Neural progenitor cell (in vitro differentiated cells): ENCODE results near the gene ZHX3.
"Not testable (repeated sequence)": the region's sequence is repeated elsewhere in the genome, so short reads cannot be mapped to it uniquely, and the experiment has no call there.

ENCODE experiments used
- EZH2 ChIP-seq: fragments of 200-600 bp; sonication (generic); IDR thresholded peaks from 2 replicates; pipeline ENCODE4 v1.6.1; 2017; ENCODE audit warnings: antibody characterized with exemption, mild to moderate bottlenecking, moderate library complexity
- EZH2phosphoT487 ChIP-seq: fragments of 200-600 bp; sonication (generic); IDR thresholded peaks from 2 replicates; pipeline ENCODE4 v1.6.1; 2017; ENCODE audit warnings: antibody characterized with exemption
- TF ChIP-seq, protein P1 (sequence below): fragments of 200-600 bp; sonication (generic); IDR thresholded peaks from 2 replicates; pipeline ENCODE4 v1.5.1; 2017; ENCODE audit warnings: antibody characterized with exemption, mild to moderate bottlenecking

DNA sequence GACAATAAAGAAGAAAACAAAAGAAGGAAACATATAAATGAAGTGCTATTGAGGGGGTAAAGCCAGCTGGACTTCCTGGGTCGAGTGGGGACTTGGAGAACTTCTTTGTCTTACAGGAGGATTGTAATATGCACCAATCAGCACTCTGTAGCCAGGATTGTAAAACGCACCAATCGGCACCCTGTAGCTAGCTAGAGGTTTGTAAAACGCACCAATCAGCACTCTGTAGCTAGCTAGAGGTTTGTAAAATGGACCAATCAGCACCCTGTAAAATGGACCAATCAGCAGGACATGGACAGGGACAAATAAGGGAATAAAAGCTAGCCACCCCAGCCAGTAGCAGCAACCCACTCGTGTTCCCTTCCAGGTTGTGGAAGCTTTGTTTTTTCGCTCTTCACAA, 5.5 kb downstream of the ZHX3 start:
- TF ChIP-seq, protein P1, sequence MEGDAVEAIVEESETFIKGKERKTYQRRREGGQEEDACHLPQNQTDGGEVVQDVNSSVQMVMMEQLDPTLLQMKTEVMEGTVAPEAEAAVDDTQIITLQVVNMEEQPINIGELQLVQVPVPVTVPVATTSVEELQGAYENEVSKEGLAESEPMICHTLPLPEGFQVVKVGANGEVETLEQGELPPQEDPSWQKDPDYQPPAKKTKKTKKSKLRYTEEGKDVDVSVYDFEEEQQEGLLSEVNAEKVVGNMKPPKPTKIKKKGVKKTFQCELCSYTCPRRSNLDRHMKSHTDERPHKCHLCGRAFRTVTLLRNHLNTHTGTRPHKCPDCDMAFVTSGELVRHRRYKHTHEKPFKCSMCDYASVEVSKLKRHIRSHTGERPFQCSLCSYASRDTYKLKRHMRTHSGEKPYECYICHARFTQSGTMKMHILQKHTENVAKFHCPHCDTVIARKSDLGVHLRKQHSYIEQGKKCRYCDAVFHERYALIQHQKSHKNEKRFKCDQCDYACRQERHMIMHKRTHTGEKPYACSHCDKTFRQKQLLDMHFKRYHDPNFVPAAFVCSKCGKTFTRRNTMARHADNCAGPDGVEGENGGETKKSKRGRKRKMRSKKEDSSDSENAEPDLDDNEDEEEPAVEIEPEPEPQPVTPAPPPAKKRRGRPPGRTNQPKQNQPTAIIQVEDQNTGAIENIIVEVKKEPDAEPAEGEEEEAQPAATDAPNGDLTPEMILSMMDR: not testable (repeated sequence)
- not testable (repeated sequence) for TF ChIP-seq EZH2, EZH2phosphoT487
